Superior temporal gyrus (tissue), 1 donor: ENCODE results near the gene AKNAD1.
"Not testable (repeated sequence)": the region's sequence is repeated elsewhere in the genome, so short reads cannot be mapped to it uniquely, and the experiment has no call there.

Experiments
- DNase-seq: peaks from one replicate; pipeline ENCODE4 v3.0.0-alpha.2; 2016; ENCODE audit errors: extremely low spot score

Gene AKNAD1

GRCh38 chr1:108856994-108857393 lies at the start of gene AKNAD1:
TSS of gene AKNAD1 (minus strand) at chr1:108857094. CDS start at chr1:108852664, 4,430 bp downstream.
- DNase-seq = no peak

GRCh38 chr1:108901106-108901505 lies 44.2 kb upstream of the AKNAD1 start:
- no peak for DNase-seq

DNA sequence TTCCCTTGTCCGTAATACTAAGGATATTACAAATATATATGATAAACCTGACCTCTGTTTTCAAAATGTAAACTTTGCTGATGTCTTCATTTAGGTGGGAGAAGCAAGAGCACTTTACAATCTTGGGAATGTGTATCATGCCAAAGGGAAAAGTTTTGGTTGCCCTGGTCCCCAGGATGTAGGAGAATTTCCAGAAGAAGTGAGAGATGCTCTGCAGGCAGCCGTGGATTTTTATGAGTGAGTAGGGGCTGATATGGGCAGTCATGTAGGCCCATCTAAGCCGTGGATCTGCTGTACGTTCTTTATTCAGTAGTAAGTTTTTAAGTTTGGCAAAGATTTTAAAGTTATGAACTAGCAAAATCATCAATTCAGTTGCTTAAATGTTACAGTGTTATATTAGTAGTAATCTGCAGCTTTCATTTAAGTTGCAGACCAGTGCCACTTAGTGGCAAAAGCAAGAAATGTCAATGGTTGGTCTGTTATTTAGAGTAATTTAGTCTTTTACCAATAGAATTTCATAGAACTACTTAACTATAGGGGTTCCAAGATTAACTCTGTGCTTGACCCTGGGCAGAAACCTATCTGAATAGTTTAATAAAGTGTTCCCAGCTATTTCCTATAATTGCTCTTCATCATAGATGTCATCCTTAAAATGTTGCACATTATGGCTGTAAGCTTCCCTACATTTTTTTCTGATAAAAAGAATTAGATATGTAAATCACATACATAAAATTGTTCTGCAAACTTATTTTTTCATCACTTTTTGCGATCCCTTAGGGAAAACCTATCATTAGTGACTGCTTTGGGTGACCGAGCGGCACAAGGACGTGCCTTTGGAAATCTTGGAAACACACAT lies 41.2 kb upstream of the AKNAD1 start:
- peak; percentile 94 for DNase-seq

GRCh38 chr1:108896146-108897145 lies 39.6 kb upstream of the AKNAD1 start:
- peak; percentile 73 for DNase-seq

GRCh38 chr1:108893141-108893530 lies 36.2 kb upstream of the AKNAD1 start:
- no peak for DNase-seq

DNA sequence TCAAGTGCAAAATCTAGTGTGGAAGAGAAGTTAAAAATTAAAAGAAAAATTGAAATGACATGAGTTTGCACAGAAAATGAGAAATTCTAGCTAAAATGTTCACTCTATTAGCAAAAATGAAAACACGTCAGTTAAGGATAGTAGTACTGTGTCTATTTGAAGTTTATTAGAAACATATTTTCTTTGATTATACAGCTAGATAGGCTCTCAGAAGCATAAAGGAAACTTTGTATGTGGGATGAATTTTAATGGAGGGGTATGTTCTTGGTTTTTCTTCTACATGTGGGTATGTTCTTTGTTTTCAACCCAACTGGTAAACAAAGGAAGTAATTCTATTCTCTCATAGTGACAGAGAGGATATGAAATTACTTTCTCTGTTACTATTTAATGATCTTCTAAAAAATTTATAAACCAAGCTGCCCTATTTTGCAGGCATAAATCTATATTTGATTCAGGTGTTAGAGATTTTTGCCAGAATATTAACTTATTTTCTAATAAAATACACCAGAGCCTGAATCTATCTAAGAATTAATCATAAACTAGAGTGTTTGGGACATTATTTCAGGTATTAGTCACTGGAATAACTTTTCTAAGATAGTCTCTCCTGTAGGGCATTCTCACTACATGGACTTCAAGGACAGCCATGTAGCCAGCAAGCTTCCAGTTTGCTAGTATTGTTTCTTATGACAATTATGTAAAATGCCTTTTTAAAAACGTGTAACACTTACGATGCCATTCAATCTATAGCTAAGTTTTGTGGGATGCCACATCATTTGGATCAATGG lies 35.7 kb upstream of the AKNAD1 start:
- DNase-seq = no peak

- DNase-seq = no peak
Observed at GRCh38 chr1:108889706-108890384, 33.0 kb upstream of the AKNAD1 start.

DNA sequence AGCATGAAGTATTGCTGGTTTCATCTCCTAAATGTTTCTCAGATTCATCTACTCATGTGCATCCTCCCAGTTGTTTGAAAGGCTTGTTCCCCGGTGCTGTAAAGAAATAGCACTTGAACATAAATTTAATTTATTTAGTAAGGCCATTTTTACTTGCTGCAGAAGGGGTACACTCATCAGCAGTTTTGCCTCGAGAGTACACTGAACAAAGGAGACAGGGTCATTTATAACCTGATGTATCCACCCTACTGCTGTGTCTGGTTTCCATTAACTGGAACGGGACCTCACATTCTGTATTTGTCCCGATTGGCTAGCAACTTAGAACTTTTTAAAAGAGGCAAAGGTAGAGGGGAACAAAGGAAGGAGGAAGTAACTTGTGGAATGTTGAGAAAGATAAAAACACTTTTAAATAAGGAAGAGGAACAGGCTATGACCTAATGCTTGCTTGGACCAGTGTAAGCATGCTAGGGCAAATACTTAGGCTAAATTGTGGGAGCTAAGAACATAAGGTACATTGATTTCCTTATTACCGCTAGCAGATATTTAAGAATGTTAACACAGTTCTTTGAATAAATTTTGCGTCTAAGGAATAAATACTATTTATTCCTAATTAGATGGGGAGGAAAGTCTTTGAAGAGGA lies 32.2 kb upstream of the AKNAD1 start:
- not testable (repeated sequence) for DNase-seq

- no peak for DNase-seq
Observed at GRCh38 chr1:108886292-108886691, 29.4 kb upstream of the AKNAD1 start.

GRCh38 chr1:108884968-108885367 lies 28.1 kb upstream of the AKNAD1 start:
- DNase-seq = no peak

- DNase-seq = no peak
Observed at GRCh38 chr1:108882837-108883236, 25.9 kb upstream of the AKNAD1 start.

GRCh38 chr1:108881369-108881768 lies 24.5 kb upstream of the AKNAD1 start:
- DNase-seq = no peak

GRCh38 chr1:108880850-108881249 lies 24.0 kb upstream of the AKNAD1 start:
- DNase-seq = no peak

GRCh38 chr1:108878678-108879077 lies 21.8 kb upstream of the AKNAD1 start:
- no peak for DNase-seq

DNA sequence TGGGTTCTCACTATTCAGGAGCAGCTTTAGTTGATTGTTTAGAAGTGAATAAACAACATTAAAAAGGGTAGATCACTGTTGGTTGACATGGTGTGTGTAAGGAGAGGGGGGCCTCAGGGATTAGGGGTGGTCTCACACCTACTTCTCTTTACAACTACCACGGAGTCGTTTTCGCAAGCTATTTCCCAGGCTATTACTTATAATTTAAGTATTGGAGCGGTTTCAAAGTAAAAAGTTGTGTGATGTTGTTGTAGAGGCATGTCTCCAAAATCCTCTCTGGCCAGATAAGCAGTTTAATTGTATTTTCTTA lies 21.2 kb upstream of the AKNAD1 start:
- no peak for DNase-seq

DNA sequence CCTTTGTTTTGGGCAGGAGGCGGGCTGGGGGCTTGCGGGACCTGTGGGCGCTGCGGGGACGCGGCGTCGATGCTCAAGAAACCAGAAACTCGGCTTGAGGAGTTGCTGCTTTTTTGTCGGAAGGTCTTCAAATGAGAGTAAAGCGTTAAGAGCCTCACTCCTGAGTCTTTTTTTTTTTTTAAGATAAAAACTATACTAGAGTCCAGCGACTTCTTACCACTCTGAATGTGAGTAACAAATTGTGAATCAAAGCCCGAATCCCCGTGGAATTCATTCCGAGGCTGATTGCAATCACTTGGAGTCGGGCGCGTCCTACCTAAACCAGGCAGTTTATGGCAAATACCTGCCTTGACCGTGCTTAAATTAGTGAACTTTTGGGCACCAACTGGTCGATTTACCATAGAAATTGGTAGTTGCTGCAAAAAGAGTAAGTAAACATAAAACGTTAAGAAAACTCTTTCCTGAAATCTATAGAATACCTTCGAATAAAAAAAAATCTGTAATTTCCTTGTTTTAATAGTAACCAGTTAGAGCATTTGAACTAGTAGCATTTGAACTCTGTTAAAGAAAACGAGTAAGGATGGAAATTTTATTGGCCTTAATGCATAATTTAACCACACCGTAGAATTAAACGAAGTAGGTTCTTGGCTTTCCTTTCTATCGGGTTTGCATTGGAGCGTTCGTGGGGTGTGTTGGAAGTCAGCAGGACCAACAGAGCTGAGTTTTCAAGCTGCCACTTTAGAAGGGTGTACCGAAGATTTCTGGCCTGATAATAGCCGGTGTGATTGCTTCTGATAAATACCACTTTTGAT lies 20.7 kb upstream of the AKNAD1 start:
- DNase-seq = peak; percentile 78

GRCh38 chr1:108871050-108871724 lies 14.3 kb upstream of the AKNAD1 start:
- DNase-seq = no peak

GRCh38 chr1:108865316-108865910 lies 8.5 kb upstream of the AKNAD1 start:
- DNase-seq = no peak

GRCh38 chr1:108863984-108864383 lies 7.1 kb upstream of the AKNAD1 start:
- no peak for DNase-seq
